Upper lobe of left lung (tissue), 6 donors: ENCODE measurements around the gene CAMK1. TPM values are rescaled to one million over a fixed set of nuclear protein-coding genes. Genes with fewer than 3 reads are reported as not detected.

Experiments used
- ATAC-seq, 2 donors: fragments of 200-7000 bp; cut with Tn5 transposase; one replicate each; pipeline ENCODE4 v1.9.1; 2022; ENCODE audit warnings: mild to moderate bottlenecking in 2 of 2, moderate library complexity in 2 of 2; ENCODE audit not compliant: low FRiP score in 2 of 2
- DNase-seq, 2 donors: peaks; one replicate each; pipeline ENCODE4 v3.0.0-alpha.2; 2019 to 2020
- H3K27ac ChIP-seq, 4 donors: fragments of 200-600 bp; sonication (generic); one replicate each; pipeline ENCODE4 v1.5.1; 2016 to 2019
- H3K27me3 ChIP-seq, 4 donors: fragments of 200-600 bp; sonication (generic); one replicate each; pipeline ENCODE4 v1.5.1; 2017 to 2019
- H3K36me3 ChIP-seq, 4 donors: fragments of 200-600 bp; sonication (generic); one replicate each; pipeline ENCODE4 v1.5.1; 2016 to 2019
- H3K4me1 ChIP-seq, 4 donors: fragments of 200-600 bp; sonication (generic); one replicate each; pipeline ENCODE4 v1.5.1; 2018 to 2019
- H3K4me3 ChIP-seq, 4 donors: fragments of 200-600 bp; sonication (generic); one replicate each; pipeline ENCODE4 v1.5.1; 2017 to 2019; ENCODE audit warnings: mild to moderate bottlenecking in 2 of 4, moderate library complexity in 1 of 4
- H3K9me3 ChIP-seq, 4 donors: fragments of 200-600 bp; sonication (generic); one replicate each; pipeline ENCODE4 v1.5.1; 2018 to 2019
- EP300 ChIP-seq, 4 donors: sonication (generic); formaldehyde crosslinking; IDR thresholded peaks; one replicate each; pipeline ENCODE4 v1.5.1; 2017; ENCODE audit warnings: antibody characterized with exemption in 4 of 4, control low read depth in 2 of 4
- POLR2A ChIP-seq, 4 donors: fragments of 450-650 bp; IDR thresholded peaks; one replicate each; pipeline ENCODE4 v1.5.1; 2016 to 2017; ENCODE audit warnings: antibody characterized with exemption in 4 of 4, mild to moderate bottlenecking in 2 of 4
- POLR2AphosphoS5 ChIP-seq, 2 donors: sonication (generic); formaldehyde crosslinking; IDR thresholded peaks; one replicate each; pipeline ENCODE4 v1.5.1; 2017; ENCODE audit warnings: antibody characterized with exemption in 2 of 2
- WGBS, 2 donors: methylation state at CpG; one replicate each; pipeline ENCODE4 v1.1.5; 2017 to 2018; 5-methylcytosine and 5-hydroxymethylcytosine counted together
- total RNA-seq, 6 donors: library from RNA; depleted of rRNA in 4 of 6; stranded (reverse); fragments of >200 nt in 4 of 6; gene quantifications; one replicate each; pipeline versions ENCODE4 v1.1.0 to v1.2.1, GENCODE V29; 2016 to 2021
- TF ChIP-seq, protein P1 (sequence below), 6 experiments: fragments of 450-650 bp in 4 of 6; fragments of 200-600 bp in 2 of 6; sonication (generic) in 2 of 6; IDR thresholded peaks; one replicate each; pipeline ENCODE4 v1.5.1; 2016 to 2019; ENCODE audit warnings: antibody characterized with exemption in 6 of 6
- donor health status: DM: no; HTN: no; CAD: no; lungs with moderate emphysema.
- donor health status: DM: no; HTN: yes; CAD: no; lungs with severe emphysema.

The CAMK1 gene
- total RNA-seq, 6 donors from 2014 or later = 19.5 to 44.0 (median 27.6) TPM

GRCh38 chr3:9795207-9795606 is 25.5 kb upstream of the CAMK1 start:
- H3K4me1 ChIP-seq = peaks cover 28 to 46% (median 33%) of the 10 kb centered on the region in 4 donors
- DNase-seq (no peak), ATAC-seq (no peak)
- WGBS, 2 donors = 87 to 89% methylated on average over 5 of the region's 5 CpGs
- no peak overlapping the region for H3K27ac ChIP-seq
- peaks cover 27 to 38% (median 32%) of the 10 kb centered on the region in 4 donors for H3K36me3 ChIP-seq
- no peaks in the 10 kb centered on the region for H3K27me3 ChIP-seq
- no peak overlapping the region for H3K4me3 ChIP-seq
- no peaks in the 10 kb centered on the region for H3K9me3 ChIP-seq
- no peak for TF ChIP-seq POLR2AphosphoS5 (IDR thresholded peaks at IDR 0.05)
- TF ChIP-seq POLR2A (IDR thresholded peaks at IDR 0.05) = no peak
- TF ChIP-seq, protein P1, sequence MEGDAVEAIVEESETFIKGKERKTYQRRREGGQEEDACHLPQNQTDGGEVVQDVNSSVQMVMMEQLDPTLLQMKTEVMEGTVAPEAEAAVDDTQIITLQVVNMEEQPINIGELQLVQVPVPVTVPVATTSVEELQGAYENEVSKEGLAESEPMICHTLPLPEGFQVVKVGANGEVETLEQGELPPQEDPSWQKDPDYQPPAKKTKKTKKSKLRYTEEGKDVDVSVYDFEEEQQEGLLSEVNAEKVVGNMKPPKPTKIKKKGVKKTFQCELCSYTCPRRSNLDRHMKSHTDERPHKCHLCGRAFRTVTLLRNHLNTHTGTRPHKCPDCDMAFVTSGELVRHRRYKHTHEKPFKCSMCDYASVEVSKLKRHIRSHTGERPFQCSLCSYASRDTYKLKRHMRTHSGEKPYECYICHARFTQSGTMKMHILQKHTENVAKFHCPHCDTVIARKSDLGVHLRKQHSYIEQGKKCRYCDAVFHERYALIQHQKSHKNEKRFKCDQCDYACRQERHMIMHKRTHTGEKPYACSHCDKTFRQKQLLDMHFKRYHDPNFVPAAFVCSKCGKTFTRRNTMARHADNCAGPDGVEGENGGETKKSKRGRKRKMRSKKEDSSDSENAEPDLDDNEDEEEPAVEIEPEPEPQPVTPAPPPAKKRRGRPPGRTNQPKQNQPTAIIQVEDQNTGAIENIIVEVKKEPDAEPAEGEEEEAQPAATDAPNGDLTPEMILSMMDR (IDR thresholded peaks at IDR 0.05) = no peak
- TF ChIP-seq EP300 (IDR thresholded peaks at IDR 0.05) = no peak

GRCh38 chr3:9794400-9794799 is 24.7 kb upstream of the CAMK1 start:
- DNase-seq = no peak
- WGBS, 2 donors = 91 to 92% methylated on average over 11 of the region's 11 CpGs

DNA sequence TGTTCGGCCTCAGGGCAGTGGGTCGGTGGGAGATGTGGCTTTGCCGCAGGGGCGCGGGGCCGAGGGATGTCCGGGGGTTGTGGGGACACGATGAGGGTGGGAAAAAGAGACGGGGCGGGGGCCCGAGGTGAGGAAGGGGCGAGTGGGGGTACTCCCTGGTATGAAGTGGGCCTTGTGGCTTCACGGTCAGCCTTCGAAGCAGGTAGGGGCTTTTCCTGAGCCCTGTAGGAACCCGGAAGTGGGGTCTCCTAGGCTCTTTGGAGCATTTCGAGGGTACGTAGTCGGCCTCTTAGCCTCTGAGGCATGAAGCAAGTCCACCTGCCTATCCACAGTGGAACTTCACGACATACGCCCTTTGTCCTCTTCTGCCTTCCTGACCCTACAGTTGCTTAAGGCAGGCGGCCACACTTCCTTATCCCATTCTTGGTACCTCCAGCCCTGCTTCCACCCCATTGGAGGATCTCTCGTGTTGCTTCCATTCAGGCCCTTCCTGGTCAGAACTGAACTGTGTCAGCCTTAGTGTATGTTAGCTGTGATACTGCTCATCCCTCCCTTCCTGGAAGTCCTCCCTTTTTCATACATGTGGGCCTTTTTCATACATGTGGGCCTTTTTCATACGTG is 23.5 kb upstream of the CAMK1 start:
- H3K4me1 ChIP-seq = peaks cover 28 to 46% (median 33%) of the 10 kb centered on the region in 4 donors
- H3K9me3 ChIP-seq = no peaks in the 10 kb centered on the region
- peak overlapping the region; percentile 91 to 99 (median 98) for H3K27ac ChIP-seq
- ATAC-seq (peak; percentile 47 to 54), DNase-seq (peak in 1 of 2 donors; percentile 68)
- no peaks in the 10 kb centered on the region for H3K27me3 ChIP-seq
- H3K4me3 ChIP-seq = peak overlapping the region; percentile 66 to 100 (median 92)
- peaks cover 13 to 35% (median 23%) of the 10 kb centered on the region in 4 donors for H3K36me3 ChIP-seq
- TF ChIP-seq EP300 (IDR thresholded peaks at IDR 0.05) = no peak
- peak in 1 of 2 donors; percentile 10 for TF ChIP-seq POLR2AphosphoS5 (IDR thresholded peaks at IDR 0.05)
- no peak for TF ChIP-seq POLR2A (IDR thresholded peaks at IDR 0.05)
- TF ChIP-seq, protein P1 (IDR thresholded peaks at IDR 0.05) = peak in 3 of 6 experiments; percentile 7 to 15 (median 12)
- 3% methylated on average over 10 to 23 of the region's 23 CpGs for WGBS, 2 donors

More at GRCh38 chr3:9794400-9794799, 24.7 kb upstream of the CAMK1 start:
- H3K4me1 ChIP-seq = peaks cover 28 to 46% (median 33%) of the 10 kb centered on the region in 4 donors
- no peak for TF ChIP-seq POLR2A (IDR thresholded peaks at IDR 0.05)
- TF ChIP-seq, protein P1 (IDR thresholded peaks at IDR 0.05) = no peak
- no peak for TF ChIP-seq POLR2AphosphoS5 (IDR thresholded peaks at IDR 0.05)
- TF ChIP-seq EP300 (IDR thresholded peaks at IDR 0.05) = no peak
- no peaks in the 10 kb centered on the region for H3K27me3 ChIP-seq
- H3K27ac ChIP-seq = peak overlapping the region in 1 of 4 donors; percentile 11
- H3K36me3 ChIP-seq = peaks cover 19 to 35% (median 26%) of the 10 kb centered on the region in 4 donors
- H3K4me3 ChIP-seq = peak overlapping the region in 1 of 4 donors; percentile 66
- no peak for ATAC-seq
- no peaks in the 10 kb centered on the region for H3K9me3 ChIP-seq

DNA sequence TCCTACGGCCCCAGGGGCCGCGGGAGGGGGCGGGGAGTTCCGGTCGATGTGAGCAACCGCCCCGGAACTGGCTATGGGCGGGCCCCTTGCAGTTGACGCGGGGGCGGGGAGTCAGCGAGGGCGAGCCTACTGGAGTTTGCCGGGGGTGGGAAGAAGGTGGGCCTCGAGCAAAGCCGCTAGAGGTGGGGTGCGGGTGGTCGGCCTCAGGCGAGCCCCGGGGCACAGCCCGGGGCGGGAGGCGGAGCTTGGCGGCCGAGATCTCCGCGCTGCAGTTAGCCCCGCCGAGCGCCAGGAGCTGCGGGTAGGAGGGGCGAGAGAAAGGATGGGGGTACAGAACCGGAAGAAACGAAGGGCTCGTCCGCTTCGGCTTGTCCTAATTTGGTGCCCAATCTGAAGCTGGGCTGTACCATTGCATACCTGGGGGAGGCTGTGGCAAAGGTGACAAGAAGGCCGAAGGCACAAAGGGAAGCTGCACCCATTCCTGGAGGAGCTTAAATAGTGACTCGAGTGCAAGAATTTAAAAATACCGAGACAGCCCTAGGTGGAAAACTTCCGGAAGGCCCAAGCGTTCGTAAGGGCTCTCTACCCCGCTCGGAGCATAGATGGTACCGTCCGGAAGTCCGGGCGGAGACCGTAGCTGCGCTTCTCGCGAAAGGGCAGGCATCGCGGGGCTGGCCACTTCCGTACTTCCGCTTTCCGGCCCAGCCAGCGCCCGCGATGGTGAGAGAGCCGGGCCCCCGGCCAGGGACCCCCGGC is 22.8 kb upstream of the CAMK1 start, which contains the start of the genes ARPC4 and TADA3:
Gene ARPC4, plus strand, starts transcription at position 678 of the 756 bp plus-strand sequence. Its CDS starts 40 bp downstream, at position 718.
Gene TADA3, minus strand, starts transcription at position 69 of the 756 bp plus-strand sequence. CDS start 1,007 bp downstream, outside the sequence.
- H3K4me3 ChIP-seq = peak within 1 kb of the TSS; percentile 66 to 100 (median 92)
- H3K36me3 ChIP-seq = peaks cover 6 to 28% (median 18%) of the 10 kb centered on the region in 4 donors
- ATAC-seq (peak; percentile 97), DNase-seq (peak; percentile 95 to 96)
- peaks cover 28 to 46% (median 33%) of the 10 kb centered on the region in 4 donors for H3K4me1 ChIP-seq
- WGBS, 2 donors = 0% methylated on average over 20 to 59 of the region's 65 CpGs
- peak in 3 of 4 donors; percentile 49 to 78 (median 77) for TF ChIP-seq POLR2A (IDR thresholded peaks at IDR 0.05)
- TF ChIP-seq, protein P1 (IDR thresholded peaks at IDR 0.05) = peak in 5 of 6 experiments; percentile 10 to 52 (median 50)
- TF ChIP-seq POLR2AphosphoS5 (IDR thresholded peaks at IDR 0.05) = peak; percentile 75 to 95
- peak in 1 of 4 donors; percentile 45 for TF ChIP-seq EP300 (IDR thresholded peaks at IDR 0.05)
- peak within 1 kb of the TSS; percentile 91 to 99 (median 98) for H3K27ac ChIP-seq
- no peaks in the 10 kb centered on the region for H3K27me3 ChIP-seq
- no peaks in the 10 kb centered on the region for H3K9me3 ChIP-seq
